HFF-Myc (cell line): ENCODE results near the gene PCOLCE2.

Experiments
- DNase-seq: peaks from one replicate; pipeline ENCODE4 v3.0.0-alpha.2; 2011; ENCODE audit warnings: low read depth; ENCODE audit errors: extremely low read depth
- H3K4me3 ChIP-seq: replicated peaks from 2 replicates; pipeline ENCODE4 v1.5.1; 2011; ENCODE audit warnings: low read depth, mild to moderate bottlenecking, control low read depth, low read length
- CTCF ChIP-seq: IDR thresholded peaks from 2 replicates; pipeline ENCODE4 v1.5.1; 2012; ENCODE audit warnings: mild to moderate bottlenecking, low read depth, low read length, control low read depth; ENCODE audit errors: missing control alignments

PCOLCE2 gene

DNA sequence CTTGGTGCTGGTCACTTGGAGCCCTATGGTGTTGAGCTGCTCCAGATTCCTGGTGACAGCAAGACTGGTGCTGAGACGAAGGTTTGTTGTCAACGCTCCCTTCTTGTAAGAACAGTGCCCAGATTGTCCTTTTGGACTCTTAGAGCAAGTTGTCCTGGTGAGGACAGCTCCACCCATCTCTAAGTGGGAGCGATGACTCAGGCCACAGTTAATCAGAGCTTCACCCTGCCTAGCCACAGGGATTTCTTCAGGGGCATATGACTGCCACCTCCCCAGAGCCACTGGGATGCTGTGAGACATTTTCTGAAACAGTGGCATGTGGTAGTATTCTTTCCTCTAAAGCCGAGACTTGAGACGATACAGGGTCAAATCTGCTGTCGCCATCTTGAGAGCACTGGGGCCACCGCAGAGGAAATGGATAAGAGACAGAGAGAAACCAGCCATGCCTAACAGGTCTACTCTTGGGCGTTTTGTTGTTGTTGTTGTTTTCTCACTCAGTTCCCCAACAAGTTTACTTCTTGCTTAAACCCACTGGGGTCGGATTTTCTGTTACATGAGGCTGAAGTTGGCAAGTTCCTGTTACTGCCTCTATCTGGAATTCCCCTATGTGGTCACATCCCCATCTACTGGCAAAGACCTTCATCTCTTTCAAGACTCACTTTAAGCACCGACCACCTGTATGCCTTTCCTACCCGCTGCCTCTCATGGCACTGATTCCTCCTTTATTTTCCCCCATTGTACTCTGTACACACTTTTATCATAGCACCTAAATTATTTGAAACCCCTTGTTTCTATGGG lies 16.0 kb upstream of the PCOLCE2 start:
- TF ChIP-seq CTCF = peak; percentile 18
- DNase-seq = no peak
- H3K4me3 ChIP-seq = no peak overlapping the region

DNA sequence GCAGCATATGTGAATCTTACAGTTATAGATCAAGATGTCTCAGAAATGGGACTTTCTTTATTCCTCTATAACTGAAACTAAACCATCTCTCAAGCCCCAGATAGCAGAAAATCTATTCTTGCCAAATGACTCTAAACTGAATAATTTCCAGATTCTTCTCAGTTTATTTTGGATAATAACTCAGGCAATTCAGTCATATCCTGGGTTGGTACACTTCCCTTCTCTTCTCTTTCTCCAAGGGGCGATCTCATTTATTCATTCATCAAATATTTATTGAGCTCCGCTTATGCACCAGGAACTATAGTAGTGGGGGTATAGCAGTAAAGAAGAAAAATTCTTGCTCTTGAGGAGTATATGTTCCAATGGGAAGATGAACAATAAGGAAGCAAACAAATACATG lies 13.5 kb upstream of the PCOLCE2 start:
- no peak overlapping the region for H3K4me3 ChIP-seq
- TF ChIP-seq CTCF = no peak
- no peak for DNase-seq

- DNase-seq = no peak
- H3K4me3 ChIP-seq = no peak overlapping the region
- TF ChIP-seq CTCF = no peak
These were observed 9.7 kb upstream of the PCOLCE2 start for GRCh38 chr3:142898346-142899213.

DNA sequence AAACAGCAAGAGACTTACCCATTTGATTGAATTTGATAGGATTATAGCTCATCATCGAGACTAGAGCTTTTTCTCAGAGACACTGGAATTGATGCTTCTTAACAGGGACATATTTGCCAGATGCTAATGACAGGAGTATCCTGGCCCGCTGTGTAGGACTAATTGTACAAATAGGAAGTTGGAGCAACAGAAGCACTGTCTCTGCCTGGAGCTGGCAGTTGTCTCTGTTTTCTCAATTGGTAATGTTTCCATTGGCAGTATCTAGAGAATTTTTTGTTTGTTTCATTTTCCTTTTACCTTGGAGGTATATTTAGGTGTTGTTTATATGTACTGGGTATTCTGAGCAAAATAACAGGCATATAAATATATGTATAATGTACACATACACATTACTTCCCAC lies 8.9 kb upstream of the PCOLCE2 start:
- no peak for TF ChIP-seq CTCF
- H3K4me3 ChIP-seq = no peak overlapping the region
- no peak for DNase-seq

GRCh38 chr3:142896996-142897395 lies 8.1 kb upstream of the PCOLCE2 start:
- DNase-seq = no peak
- H3K4me3 ChIP-seq = no peak overlapping the region
- TF ChIP-seq CTCF = no peak

- no peak for DNase-seq
- no peak overlapping the region for H3K4me3 ChIP-seq
- no peak for TF ChIP-seq CTCF
These were observed 7.4 kb upstream of the PCOLCE2 start for GRCh38 chr3:142896201-142896755.
